Activated naive CD8-positive, alpha-beta T cell treated with anti-CD3 and anti-CD28 coated beads, Interleukin-2, amount 10 ng/mL, durations not matched to agents 7 days and 5 days (primary cell): Measurements from ENCODE around the gene AQP5. TPM values are rescaled to one million over a fixed set of nuclear protein-coding genes. Genes with fewer than 3 reads are reported as not detected.
"Not testable (repeated sequence)": the region's sequence is repeated elsewhere in the genome, so short reads cannot be mapped to it uniquely, and the experiment has no call there.

ENCODE experiments used
- ATAC-seq: fragments of 150-1000 bp; cut with Tn5 transposase; one replicate; pipeline ENCODE4 v1.10.0; 2021; ENCODE audit warnings: low read depth, moderate library complexity
- POLR2A ChIA-PET: fragments of 350-600 bp; sonication (Branson Sonifier 250); formaldehyde crosslinking; loops from one replicate; lab custom pipeline; 2021; ENCODE audit warnings: antibody characterized with exemption; lab: Charles Lee
- DNase-seq: peaks from one replicate; pipeline ENCODE4 v3.0.0; 2021
- H3K27ac Mint-ChIP-seq: one replicate; pipeline ENCODE4 v1.8.0; 2022; ENCODE audit warnings: mild to moderate bottlenecking, mixed read lengths
- H3K27me3 Mint-ChIP-seq: one replicate; pipeline ENCODE4 v1.8.0; 2022; ENCODE audit warnings: mild to moderate bottlenecking, moderate library complexity, mixed read lengths
- H3K36me3 Mint-ChIP-seq: one replicate; pipeline ENCODE4 v1.8.0; 2021; ENCODE audit warnings: mild to moderate bottlenecking, mixed read lengths
- H3K4me1 Mint-ChIP-seq: one replicate; pipeline ENCODE4 v1.8.0; 2021; ENCODE audit warnings: mixed read lengths
- H3K4me3 Mint-ChIP-seq: one replicate; pipeline ENCODE4 v1.8.0; 2022; ENCODE audit warnings: mild to moderate bottlenecking, moderate library complexity, mixed read lengths
- H3K9me3 Mint-ChIP-seq: one replicate; pipeline ENCODE4 v1.8.0; 2021; ENCODE audit warnings: mixed read lengths
- total RNA-seq, 2 experiments: library from RNA; stranded (reverse); gene quantifications; one replicate each; pipeline ENCODE4 v1.2.3, GENCODE V29; 2021

Gene AQP5
- total RNA-seq, 2 experiments from 2014 or later = not detected

- no peak for ATAC-seq
- Mint-ChIP-seq H3K9me3 (no peaks in the 10 kb centered on the region), H3K27ac (no peak overlapping the region), H3K4me1 (no peaks in the 10 kb centered on the region), H3K36me3 (no peaks in the 10 kb centered on the region), H3K27me3 (peaks cover 2% of the 10 kb centered on the region), H3K4me3 (no peak overlapping the region)
- POLR2A ChIA-PET = no interaction called here
- no peak for DNase-seq
Measured at GRCh38 chr12:49975318-49975761, 13.7 kb downstream of the AQP5 start.

GRCh38 chr12:49976557-49976956 lies 14.9 kb downstream of the AQP5 start:
- Mint-ChIP-seq H3K36me3 (no peaks in the 10 kb centered on the region), H3K4me1 (no peaks in the 10 kb centered on the region), H3K4me3 (no peak overlapping the region), H3K9me3 (no peaks in the 10 kb centered on the region), H3K27ac (no peak overlapping the region), H3K27me3 (peaks cover 2% of the 10 kb centered on the region)
- DNase-seq (no peak), ATAC-seq (no peak)
- POLR2A ChIA-PET = no interaction called here

- POLR2A ChIA-PET = no interaction called here
- no peaks in the 10 kb centered on the region for H3K36me3 Mint-ChIP-seq
- no peak overlapping the region for H3K27ac Mint-ChIP-seq
- no peaks in the 10 kb centered on the region for H3K4me1 Mint-ChIP-seq
- no peaks in the 10 kb centered on the region for H3K9me3 Mint-ChIP-seq
- no peaks in the 10 kb centered on the region for H3K27me3 Mint-ChIP-seq
- DNase-seq = no peak
- no peak overlapping the region for H3K4me3 Mint-ChIP-seq
- ATAC-seq = no peak
Measured at GRCh38 chr12:49978125-49978524, 16.5 kb downstream of the AQP5 start.

- Mint-ChIP-seq H3K27me3 (no peaks in the 10 kb centered on the region), H3K36me3 (no peaks in the 10 kb centered on the region), H3K9me3 (no peaks in the 10 kb centered on the region), H3K4me1 (no peaks in the 10 kb centered on the region), H3K4me3 (no peak overlapping the region), H3K27ac (no peak overlapping the region)
- no peak for ATAC-seq
- POLR2A ChIA-PET = no interaction called here
- no peak for DNase-seq
Measured at GRCh38 chr12:49979016-49979586, 17.4 kb downstream of the AQP5 start.

- Mint-ChIP-seq H3K4me3 (no peak overlapping the region), H3K27me3 (no peaks in the 10 kb centered on the region), H3K9me3 (no peaks in the 10 kb centered on the region), H3K27ac (no peak overlapping the region), H3K36me3 (no peaks in the 10 kb centered on the region), H3K4me1 (no peaks in the 10 kb centered on the region)
- DNase-seq (no peak), ATAC-seq (no peak)
- POLR2A ChIA-PET = no interaction called here
Measured at GRCh38 chr12:49979791-49980190, 18.1 kb downstream of the AQP5 start.

GRCh38 chr12:49980501-49981349 lies 19.1 kb downstream of the AQP5 start:
- Mint-ChIP-seq H3K9me3 (no peaks in the 10 kb centered on the region), H3K4me3 (no peak overlapping the region), H3K4me1 (no peaks in the 10 kb centered on the region), H3K36me3 (peaks cover 2% of the 10 kb centered on the region), H3K27ac (no peak overlapping the region), H3K27me3 (no peaks in the 10 kb centered on the region)
- ATAC-seq (no peak), DNase-seq (no peak)
- POLR2A ChIA-PET = interaction anchor here (0.6 kb wide), 1 partner anchor 221 kb away, joined by 3 read pairs; no protein-coding TSS in a partner anchor

GRCh38 chr12:49982246-49983087 lies 20.8 kb downstream of the AQP5 start:
- Mint-ChIP-seq H3K4me1 (no peaks in the 10 kb centered on the region), H3K27ac (no peak overlapping the region), H3K4me3 (no peak overlapping the region), H3K27me3 (no peaks in the 10 kb centered on the region), H3K9me3 (no peaks in the 10 kb centered on the region), H3K36me3 (peaks cover 8% of the 10 kb centered on the region)
- DNase-seq (no peak), ATAC-seq (no peak)
- POLR2A ChIA-PET = no interaction called here

GRCh38 chr12:49983892-49984291 lies 22.2 kb downstream of the AQP5 start:
- POLR2A ChIA-PET = no interaction called here
- no peak for ATAC-seq
- Mint-ChIP-seq H3K27ac (no peak overlapping the region), H3K27me3 (no peaks in the 10 kb centered on the region), H3K4me1 (no peaks in the 10 kb centered on the region), H3K4me3 (no peak overlapping the region), H3K9me3 (no peaks in the 10 kb centered on the region), H3K36me3 (peaks cover 14% of the 10 kb centered on the region)
- DNase-seq = no peak

- no peak for ATAC-seq
- Mint-ChIP-seq H3K27ac (no peak overlapping the region), H3K4me3 (no peak overlapping the region), H3K36me3 (peaks cover 19% of the 10 kb centered on the region), H3K27me3 (no peaks in the 10 kb centered on the region), H3K9me3 (no peaks in the 10 kb centered on the region), H3K4me1 (no peaks in the 10 kb centered on the region)
- DNase-seq = no peak
- POLR2A ChIA-PET = no interaction called here
Measured at GRCh38 chr12:49984476-49985359, 23.0 kb downstream of the AQP5 start.

- no peaks in the 10 kb centered on the region for H3K27me3 Mint-ChIP-seq
- no peak overlapping the region for H3K27ac Mint-ChIP-seq
- peaks cover 27% of the 10 kb centered on the region for H3K36me3 Mint-ChIP-seq
- no peak for DNase-seq
- ATAC-seq = no peak
- no peak overlapping the region for H3K4me3 Mint-ChIP-seq
- POLR2A ChIA-PET = no interaction called here
- H3K4me1 Mint-ChIP-seq = no peaks in the 10 kb centered on the region
- H3K9me3 Mint-ChIP-seq = no peaks in the 10 kb centered on the region
Measured at GRCh38 chr12:49985981-49986380, 24.3 kb downstream of the AQP5 start.

- H3K4me3 Mint-ChIP-seq, DNase-seq, POLR2A ChIA-PET, ATAC-seq, H3K27me3 Mint-ChIP-seq, H3K27ac Mint-ChIP-seq, H3K4me1 Mint-ChIP-seq, H3K9me3 Mint-ChIP-seq: not testable (repeated sequence)
- peaks cover 28% of the 10 kb centered on the region for H3K36me3 Mint-ChIP-seq
Measured at GRCh38 chr12:49986476-49986875, 24.8 kb downstream of the AQP5 start.

GRCh38 chr12:49987625-49988303 lies 26.1 kb downstream of the AQP5 start:
- POLR2A ChIA-PET = no interaction called here
- H3K27me3 Mint-ChIP-seq = no peaks in the 10 kb centered on the region
- H3K4me1 Mint-ChIP-seq = no peaks in the 10 kb centered on the region
- H3K36me3 Mint-ChIP-seq = peaks cover 36% of the 10 kb centered on the region
- H3K9me3 Mint-ChIP-seq = no peaks in the 10 kb centered on the region
- H3K4me3 Mint-ChIP-seq = no peak overlapping the region
- H3K27ac Mint-ChIP-seq = no peak overlapping the region
- DNase-seq (no peak), ATAC-seq (no peak)
